Right renal pelvis (tissue), 4 donors: ENCODE measurements around the gene TFEB. TPM values are rescaled to one million over a fixed set of nuclear protein-coding genes. Genes with fewer than 3 reads are reported as not detected.

Experiments used
- DNase-seq, 4 donors: peaks; one replicate each; pipeline ENCODE4 v3.0.0-alpha.2; 2013; ENCODE audit warnings: low read depth in 4 of 4, low spot score in 3 of 4, missing footprints in 1 of 4
- polyA plus RNA-seq, 4 donors: library from polyadenylated mRNA; unstranded; fragments of 120-200 nt; gene quantifications; one replicate each; pipeline ENCODE4 v1.2.1, GENCODE V29; 2013; ENCODE audit not compliant: insufficient read length in 4 of 4

Gene TFEB
- polyA plus RNA-seq, 4 donors: 9.4 to 11.7 (median 10.5) TPM

- DNase-seq: no peak
These were observed 5.2 kb upstream of the TFEB start for GRCh38 chr6:41740366-41741162.

- DNase-seq: no peak
These were observed 3.6 kb upstream of the TFEB start for GRCh38 chr6:41739041-41739440.

- DNase-seq: no peak
These were observed 2.3 kb upstream of the TFEB start for GRCh38 chr6:41737591-41738130.

DNA sequence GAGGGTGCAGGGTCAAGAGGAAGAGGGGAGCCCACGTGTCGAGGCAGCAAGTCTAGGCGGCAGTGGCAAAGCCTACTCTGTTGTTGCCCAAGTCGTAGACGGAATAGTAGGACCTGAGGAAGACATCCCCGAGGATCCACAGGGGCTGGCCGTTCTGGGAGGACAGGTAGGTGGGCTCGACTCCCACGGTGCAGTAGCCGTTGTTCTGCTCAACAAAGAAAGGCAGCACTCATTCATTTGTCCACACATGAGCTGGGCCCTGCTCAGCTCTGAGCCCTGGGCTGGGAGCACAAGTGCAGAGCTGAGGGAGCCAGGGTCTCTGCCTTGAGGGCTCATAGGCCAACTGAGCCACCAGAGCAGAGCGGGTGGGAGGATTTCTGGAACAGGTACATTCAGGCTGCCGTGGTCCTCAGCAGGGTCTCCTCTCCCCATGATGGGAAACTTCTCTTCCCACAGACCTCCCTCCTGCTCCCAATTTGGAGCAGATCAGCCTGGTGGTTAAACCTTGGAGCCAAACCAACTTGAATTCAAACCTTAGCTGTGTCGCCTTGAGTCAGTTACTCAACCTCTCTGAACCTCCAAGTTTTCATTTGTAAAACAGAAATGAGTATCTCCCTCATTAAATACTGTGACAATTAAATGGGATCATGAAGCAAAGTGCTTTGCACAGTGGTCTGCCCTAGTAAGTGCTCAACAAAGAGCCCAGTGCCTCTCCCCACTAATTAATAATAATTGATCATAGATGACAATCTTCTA lies 1.6 kb upstream of the TFEB start:
- DNase-seq: no peak

DNA sequence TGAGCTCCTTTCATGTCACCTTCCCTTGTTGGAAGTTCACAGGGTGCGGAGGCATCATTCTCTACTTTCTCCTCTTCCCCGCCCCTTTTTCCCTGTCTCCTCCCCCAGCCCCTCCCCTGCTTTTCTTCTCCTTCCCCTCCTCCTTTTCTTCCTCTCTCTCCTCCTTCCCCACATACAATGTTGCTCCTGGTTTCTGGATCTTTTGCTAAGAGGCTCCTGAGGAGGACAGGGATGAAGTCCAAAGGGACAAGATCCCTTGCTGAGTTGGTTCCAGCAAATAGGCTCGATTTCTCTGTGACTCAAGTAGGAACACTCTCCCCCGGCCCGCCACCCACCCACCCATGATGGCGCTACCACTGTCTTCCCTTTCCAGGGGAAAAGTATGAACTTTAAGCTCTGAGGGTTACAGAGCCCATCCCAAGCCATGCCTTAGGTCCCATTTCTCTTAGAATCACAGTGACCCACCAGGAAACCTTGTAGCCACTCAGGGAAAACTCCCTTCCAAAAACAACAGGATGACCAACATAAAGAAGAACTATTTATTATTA lies 852 bp upstream of the TFEB start:
- no peak for DNase-seq

DNA sequence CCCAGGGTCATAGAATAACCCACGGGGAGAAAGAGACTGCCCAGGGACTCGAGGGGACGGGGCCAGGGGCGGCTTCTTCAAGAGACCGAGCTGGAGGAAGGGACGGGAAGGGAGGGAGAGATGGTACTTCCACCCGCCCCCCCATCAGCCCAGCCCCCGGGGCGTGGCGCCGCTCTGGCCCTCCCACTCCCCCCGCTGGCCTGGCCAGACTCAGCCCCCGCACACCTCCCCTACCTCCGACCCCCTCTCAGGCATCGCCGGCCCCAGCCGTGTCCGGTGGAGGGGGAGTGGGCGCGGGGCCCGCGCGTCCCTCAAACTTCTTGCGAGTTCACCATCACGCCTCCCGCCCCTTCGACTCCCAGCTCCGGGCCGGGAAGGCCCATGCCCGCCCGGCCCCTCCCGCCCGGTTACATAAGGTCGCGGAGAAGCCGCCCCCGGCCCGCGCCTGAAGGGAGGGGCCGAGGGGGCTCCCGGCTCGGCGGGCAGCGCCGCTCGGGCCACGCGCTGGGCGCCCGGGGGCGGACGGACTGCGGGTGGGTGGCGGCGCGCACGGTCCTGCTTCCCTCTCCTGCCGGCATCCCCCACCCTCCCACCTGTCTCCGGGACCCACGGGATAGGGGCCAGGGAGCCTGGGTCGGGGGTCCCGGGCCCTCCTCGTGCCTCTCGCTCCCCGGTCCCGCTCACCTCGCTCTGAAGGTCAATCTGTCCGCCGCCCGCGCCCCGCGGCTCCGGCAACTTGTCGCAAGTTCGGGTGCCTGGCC lies 562 bp downstream of the TFEB start:
- peak; percentile 29 to 63 (median 54) for DNase-seq

DNA sequence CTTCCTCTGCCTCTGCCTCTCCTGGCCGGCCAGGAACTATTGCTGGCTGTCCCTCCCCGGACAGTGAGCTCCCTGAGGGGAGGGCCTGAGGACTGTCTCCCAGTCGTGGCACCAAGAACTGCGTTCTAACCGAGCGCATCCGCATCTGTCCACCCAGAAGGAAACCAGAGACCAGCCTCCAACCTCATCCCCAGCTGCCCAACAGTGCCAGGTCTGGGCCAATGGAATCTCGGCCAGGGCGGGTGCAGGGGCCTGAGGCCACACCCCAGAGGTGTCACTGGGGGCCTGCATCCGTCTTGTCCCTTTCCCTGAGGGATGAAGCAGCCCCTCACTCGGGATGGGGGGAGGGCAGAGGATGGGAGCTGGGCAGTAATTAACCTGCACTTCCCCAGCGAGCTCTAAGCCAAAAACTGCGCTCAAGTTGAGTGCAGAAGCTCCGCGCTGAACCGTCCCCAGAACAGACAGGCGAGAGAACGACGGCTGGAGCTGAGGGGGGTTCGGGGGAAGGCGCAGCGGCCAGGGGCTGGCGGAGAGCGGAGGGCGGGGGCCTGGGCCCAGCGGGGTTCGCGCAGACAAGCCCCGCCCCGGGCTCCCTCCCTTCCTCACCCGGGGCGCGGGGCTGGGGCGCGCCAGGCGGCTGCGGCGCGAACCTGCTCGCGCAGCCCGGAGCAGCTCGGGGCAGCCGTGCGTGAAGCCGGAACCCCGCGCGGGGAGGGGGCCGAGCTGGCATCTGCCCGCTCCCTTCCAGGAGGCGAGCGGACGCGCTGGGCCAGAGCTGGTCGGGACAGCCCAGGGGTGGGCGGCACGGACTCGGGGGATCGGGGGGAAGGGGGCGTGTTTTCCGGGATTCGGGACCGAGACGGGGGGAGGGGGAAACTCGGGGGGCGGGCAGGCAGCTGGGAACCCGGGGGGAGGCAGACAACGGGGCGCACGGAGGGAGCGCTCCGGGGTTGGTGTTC lies 1.4 kb downstream of the TFEB start:
- peak; percentile 57 to 72 (median 67) for DNase-seq

DNA sequence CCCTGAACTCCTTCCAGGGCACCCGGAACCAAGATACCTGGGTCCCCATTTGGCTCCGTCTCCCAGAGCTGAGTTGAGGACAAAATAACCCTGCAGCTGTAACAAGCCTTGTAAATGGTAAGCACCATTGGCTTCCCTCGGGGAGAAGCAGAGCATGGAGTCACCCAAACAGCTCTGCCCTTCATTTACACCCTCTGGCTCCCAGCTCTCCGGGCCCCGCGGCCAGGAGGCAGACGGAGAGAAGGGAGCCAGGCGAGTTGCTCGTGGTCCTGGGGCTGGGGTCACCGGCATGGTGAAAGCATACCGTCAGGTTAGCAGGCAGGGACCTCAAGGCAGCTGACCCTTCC lies 2.1 kb downstream of the TFEB start:
- DNase-seq: no peak

GRCh38 chr6:41732591-41733359 lies 2.6 kb downstream of the TFEB start:
- no peak for DNase-seq

- no peak for DNase-seq
These were observed 3.3 kb downstream of the TFEB start for GRCh38 chr6:41732149-41732548.

GRCh38 chr6:41731561-41732086 lies 3.8 kb downstream of the TFEB start:
- no peak for DNase-seq

GRCh38 chr6:41730531-41731436 lies 4.6 kb downstream of the TFEB start:
- DNase-seq: no peak

GRCh38 chr6:41729624-41730023 lies 5.8 kb downstream of the TFEB start:
- DNase-seq: no peak

- no peak for DNase-seq
These were observed 6.5 kb downstream of the TFEB start for GRCh38 chr6:41728954-41729353.

- no peak for DNase-seq
These were observed 7.1 kb downstream of the TFEB start for GRCh38 chr6:41728073-41728936.

GRCh38 chr6:41727705-41728072 lies 7.7 kb downstream of the TFEB start:
- DNase-seq: no peak

DNA sequence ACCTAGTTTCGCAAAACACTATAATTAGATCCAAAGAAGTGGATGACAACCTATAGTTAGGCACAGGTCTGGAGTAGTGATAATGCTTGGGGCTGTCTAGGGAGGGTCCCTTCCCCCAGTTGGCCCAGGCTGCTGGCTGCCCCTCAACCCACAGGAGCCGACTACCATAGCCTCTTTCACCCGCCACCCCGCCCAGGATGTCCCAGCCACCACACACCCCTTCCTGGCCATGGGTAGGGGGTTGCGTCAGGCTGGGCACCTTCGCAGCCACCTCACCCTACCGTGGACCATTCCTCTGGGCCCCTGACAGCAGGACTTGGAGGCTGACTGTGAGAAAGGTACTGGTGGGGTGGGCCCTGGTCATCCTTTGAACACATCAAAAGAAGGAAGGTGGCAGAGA lies 8.5 kb downstream of the TFEB start:
- no peak for DNase-seq
